ENCODE results near the gene GBGT1.

GRCh38 chr9:133144904-133145851 lies 18.5 kb downstream of the GBGT1 start:
- TF ChIP-seq CTCF (conservative IDR thresholded peaks at IDR 0.05 in 1 of 2, IDR thresholded peaks at IDR 0.05 in 1 of 2; ENCODE audit: extremely low read depth in 1 of 2, insufficient read depth in 1 of 2, low read depth in 1 of 2, low read length in 2 of 2) (no peak), EZH2 (IDR thresholded peaks at IDR 0.05; ENCODE audit: borderline replicate concordance, low read length) (no peak)
